Measurements from ENCODE around the gene OXER1.

- TF ChIP-seq CTCF (conservative IDR thresholded peaks at IDR 0.05 in 1 of 2, IDR thresholded peaks at IDR 0.05 in 1 of 2; ENCODE audit: extremely low read depth in 1 of 2, insufficient read depth in 1 of 2, low read depth in 1 of 2, low read length in 2 of 2) (no peak), EZH2 (IDR thresholded peaks at IDR 0.05; ENCODE audit: borderline replicate concordance, low read length) (no peak)
Observed at GRCh38 chr2:42743659-42743990, 20.3 kb downstream of the OXER1 start.

Measured in mammary epithelial cell (primary cell).